ENCODE data around the gene INA.

INA gene

DNA sequence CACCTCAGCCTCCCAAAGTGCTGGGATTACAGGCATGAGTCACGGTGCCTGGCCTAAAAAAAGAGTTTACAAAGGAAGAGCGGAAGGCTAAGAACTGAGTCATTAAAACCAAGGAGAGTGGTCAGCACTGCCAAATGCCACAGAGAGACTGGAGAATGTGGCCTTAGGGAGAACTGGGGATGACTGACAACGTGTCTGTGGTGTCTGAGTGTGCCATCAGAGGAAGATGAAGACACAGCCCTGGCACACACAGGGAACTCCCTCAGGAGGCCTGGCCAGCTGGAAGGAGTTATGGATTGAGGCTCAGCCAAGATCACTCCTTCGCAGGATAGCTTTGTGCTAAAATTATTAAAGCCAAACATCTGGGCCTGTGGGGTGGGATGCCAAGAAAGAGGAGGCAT is 3.9 kb upstream of the INA start:
- DNase-seq (ENCODE audit: low spot score) = no peak

DNA sequence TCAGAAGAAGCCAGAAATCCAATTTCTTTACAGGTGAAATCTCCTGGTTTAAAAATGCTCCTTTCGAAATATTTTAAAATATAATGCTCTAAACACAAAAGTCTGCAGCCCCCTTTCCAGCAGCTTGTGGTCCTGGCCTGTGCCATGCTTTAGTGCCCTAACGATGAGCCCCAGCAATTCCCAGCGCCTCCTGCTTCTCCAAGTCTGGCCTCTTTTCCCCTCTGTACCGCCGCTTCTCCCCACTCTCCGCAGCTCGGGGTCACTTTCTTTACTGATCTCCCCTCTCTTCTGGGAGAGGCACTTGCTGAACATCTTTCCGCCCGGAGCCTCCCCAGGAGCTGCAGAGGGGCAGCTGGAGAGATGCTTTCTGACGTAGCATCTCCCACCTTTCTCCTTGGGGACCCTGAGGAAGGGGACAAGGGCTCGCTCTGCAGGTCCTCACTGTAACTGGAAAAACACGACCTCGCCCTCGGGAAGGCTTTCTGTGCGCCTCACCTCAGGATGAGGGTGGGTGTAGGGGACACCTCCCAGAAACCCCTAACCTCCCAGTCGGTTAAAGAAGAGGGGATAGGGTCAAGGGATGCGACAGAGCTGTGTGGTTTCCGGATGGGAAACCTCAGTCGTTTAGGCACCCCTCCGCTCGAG is 565 bp upstream of the INA start:
- peak; percentile 46 for DNase-seq (ENCODE audit: low spot score)

- peak; percentile 30 for DNase-seq (ENCODE audit: low spot score)
These were observed 987 bp downstream of the INA start for GRCh38 chr10:103277713-103278536.

- no peak for DNase-seq (ENCODE audit: low spot score)
These were observed 1.5 kb downstream of the INA start for GRCh38 chr10:103278537-103278823.

DNA sequence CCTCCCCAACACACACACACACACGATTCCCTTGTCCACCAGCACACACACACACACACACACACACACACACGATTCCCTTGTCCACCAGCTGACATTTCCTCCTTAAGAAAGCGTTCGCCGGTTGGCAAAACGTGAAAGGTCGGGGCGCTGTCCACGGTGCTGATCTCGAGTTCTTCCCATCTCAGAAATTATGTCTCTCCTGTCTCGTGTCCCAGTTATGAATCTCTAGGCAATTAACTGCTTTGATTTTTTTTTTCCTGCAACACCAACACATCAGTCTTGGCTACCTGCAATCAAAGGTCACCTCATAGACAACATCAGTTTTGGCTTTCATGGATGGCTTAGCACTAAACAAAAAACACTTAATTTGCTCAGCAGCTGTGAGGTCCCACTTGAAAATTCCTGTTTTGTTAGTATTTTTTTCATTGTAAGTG is 1.9 kb downstream of the INA start:
- peak; percentile 36 for DNase-seq (ENCODE audit: low spot score)

DNA sequence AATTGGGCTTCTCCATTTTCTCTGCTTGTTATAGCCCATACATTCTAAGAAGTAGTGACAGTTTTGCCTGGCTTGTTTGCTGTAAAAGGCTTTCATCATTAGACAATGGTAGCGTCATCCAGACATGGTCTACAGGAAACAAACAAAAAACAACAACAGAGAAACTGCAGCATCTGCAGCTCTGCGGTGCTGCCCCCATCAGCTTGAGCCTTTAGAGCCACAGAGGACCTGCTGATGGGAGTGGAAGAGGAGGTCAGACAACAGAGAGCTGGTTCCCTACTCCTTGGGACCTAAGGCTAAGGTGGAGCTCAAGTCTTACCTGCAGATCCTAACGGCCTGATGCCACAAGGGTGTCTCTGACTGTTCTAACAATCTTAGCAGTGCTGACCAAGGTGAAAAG is 3.1 kb downstream of the INA start:
- no peak for DNase-seq (ENCODE audit: low spot score)

GRCh38 chr10:103280506-103280905 is 3.6 kb downstream of the INA start:
- no peak for DNase-seq (ENCODE audit: low spot score)

GRCh38 chr10:103281753-103282152 is 4.8 kb downstream of the INA start:
- DNase-seq (ENCODE audit: low spot score) = peak; percentile 92

GRCh38 chr10:103282961-103283360 is 6.0 kb downstream of the INA start:
- no peak for DNase-seq (ENCODE audit: low spot score)

GRCh38 chr10:103284170-103284569 is 7.2 kb downstream of the INA start:
- DNase-seq (ENCODE audit: low spot score) = no peak

DNA sequence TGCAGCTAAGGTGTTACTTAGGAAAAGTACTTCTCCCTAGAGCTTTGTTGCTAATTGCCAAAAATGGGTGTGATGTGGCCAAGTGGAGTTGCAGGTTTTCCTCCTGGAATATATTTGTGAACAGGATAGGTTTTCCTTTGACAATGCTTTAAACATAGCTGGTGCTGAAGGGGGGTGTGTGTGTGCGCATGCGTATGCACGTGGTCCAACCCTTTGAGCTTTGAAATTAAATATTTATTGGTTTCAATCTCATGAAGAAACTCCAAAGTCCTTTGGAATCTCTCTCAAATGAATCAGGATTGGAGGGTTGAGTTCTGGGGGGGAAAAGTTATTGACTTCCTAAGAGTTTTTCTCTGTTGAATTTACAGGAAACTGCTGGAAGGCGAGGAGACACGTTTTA is 11.1 kb downstream of the INA start:
- DNase-seq (ENCODE audit: low spot score) = no peak

DNA sequence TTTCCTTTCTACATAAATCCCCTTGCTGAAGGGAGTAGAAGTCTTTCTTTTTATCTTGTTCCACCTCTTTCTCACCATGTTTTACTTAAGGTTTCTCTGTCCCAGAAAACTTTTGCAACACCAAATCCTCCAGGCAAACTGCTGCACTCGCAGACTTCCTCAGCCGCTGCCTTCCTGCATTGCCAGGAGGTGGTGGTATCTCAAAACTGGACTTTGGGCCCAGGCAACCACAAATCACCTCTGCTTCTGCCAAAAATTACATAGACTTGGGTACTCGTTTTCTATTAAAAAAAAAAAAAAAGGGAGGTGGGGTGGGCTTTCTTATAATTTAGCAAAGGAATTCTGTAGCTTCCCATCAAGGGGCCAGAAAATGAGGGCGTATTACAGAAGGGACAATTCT is 14.7 kb downstream of the INA start:
- DNase-seq (ENCODE audit: low spot score) = no peak

DNA sequence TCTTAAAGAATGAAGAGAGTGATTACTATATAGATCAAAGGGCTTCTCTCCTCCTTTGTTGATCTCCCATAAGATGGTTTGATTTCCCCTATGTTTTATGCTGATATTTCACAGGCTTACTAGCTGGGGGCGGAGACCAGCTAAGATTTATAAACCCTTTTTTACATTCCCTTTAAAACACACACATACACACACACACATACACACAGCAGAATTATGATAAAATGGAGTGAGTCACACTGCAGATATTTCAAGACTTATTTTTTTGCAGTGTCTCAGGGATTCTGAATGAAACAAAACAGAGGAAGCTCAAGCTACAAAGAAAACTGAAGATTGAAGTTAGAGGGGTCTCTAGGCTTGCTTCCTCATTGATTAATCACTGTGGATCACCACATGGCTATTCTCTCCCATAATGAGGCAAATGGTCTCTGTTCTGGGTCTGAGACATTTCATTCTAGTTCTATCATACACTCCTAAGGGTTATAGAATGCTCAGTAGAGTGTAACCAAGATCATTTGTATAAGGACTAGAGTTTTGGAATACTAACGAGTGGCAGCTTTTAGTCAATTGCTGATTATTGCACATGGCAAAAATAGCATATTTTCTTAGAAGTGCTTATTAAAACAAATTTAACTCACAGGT is 18.6 kb downstream of the INA start:
- no peak for DNase-seq (ENCODE audit: low spot score)

- DNase-seq (ENCODE audit: low spot score) = no peak
These were observed 30.7 kb downstream of the INA start for GRCh38 chr10:103307594-103307993.

DNA sequence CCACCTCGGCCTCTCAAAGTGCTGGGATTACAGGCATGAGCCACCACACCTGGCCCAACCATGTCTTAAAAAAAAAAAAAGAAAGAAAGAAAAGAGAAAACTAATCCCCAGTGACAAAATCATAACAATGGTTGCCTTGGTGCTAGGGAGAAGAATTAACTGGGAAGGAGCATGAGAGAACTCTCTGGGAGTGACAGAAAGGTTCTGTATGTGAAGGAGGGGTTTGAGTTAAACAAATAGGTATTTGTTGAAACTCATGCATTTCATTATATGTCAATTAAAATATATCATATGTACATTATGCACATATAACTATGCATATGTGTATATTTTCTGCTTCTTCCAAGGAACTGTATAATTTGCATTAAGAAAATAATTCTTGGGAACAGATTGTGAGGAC is 33.3 kb downstream of the INA start:
- DNase-seq (ENCODE audit: low spot score) = no peak

GRCh38 chr10:103316087-103316486 is 39.1 kb downstream of the INA start:
- DNase-seq (ENCODE audit: low spot score) = no peak

DNA sequence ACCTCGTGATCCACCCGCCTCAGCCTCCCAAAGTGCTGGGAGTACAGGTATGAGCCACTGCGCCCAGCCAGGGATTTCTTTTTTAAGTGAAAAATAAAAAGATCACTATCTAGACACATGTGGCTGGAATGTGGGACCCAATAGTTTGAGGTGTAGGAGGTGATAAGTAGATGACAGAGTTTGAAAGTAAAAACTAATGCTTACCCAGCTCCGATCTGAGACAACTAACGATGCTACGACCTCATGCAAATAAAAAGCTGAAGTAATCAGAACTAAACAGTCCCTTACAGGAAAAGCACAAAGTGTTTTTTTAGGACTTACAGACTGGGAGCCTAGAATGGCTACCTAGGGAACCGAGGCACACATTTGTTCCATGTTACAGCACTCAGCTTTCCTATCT is 51.0 kb downstream of the INA start:
- DNase-seq (ENCODE audit: low spot score) = no peak

- no peak for DNase-seq (ENCODE audit: low spot score)
These were observed 57.1 kb downstream of the INA start for GRCh38 chr10:103333934-103334520.

GRCh38 chr10:103334567-103334966 is 57.6 kb downstream of the INA start:
- no peak for DNase-seq (ENCODE audit: low spot score)

DNA sequence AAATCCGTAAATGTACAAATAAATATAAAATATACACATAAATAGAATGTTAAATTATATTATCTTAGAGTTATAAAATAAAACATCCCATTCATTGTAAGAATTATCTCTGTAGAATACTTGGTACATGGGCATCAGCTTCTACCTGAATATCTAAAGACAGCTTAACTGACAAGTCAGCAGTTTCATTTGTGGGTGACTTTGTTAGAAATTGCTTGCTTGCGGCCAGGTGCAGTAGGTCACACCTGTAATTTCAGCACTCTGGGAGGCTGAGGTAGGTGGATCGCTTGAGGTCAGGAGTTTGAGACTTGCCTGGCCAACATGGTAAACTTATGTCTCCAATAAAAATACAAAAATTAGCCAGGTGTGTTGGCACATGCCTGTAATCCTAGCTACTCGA is 59.4 kb downstream of the INA start:
- no peak for DNase-seq (ENCODE audit: low spot score)

Measured in SK-N-DZ (cell line).